GM19455 (cell line): ENCODE data around the gene MTREX.
A peak's percentile ranks its signal among the peaks of the same experiment; 100 is the strongest.
"Not testable (repeated sequence)": the region's sequence is repeated elsewhere in the genome, so short reads cannot be mapped to it uniquely, and the experiment has no call there.

Source experiments
- ATAC-seq: cut with Tn5 transposase; IDR thresholded peaks from one replicate; pipeline ENCODE4 v1.9.1; 2021; ENCODE audit not compliant: unreplicated experiment

Gene MTREX

GRCh38 chr5:55307383-55308253 is at the start of gene MTREX, which contains the start of gene DHX29:
Gene MTREX, plus strand, starts transcription at chr5:55307989. Its CDS starts 25 bp downstream, at chr5:55308014.
Gene DHX29, minus strand, starts transcription at chr5:55307694. Its CDS starts 121 bp downstream, at chr5:55307573.
- ATAC-seq = peak; percentile 94

- no peak for ATAC-seq
Measured at GRCh38 chr5:55258339-55258738, 49.5 kb upstream of the MTREX start.

GRCh38 chr5:55276771-55277170 is 31.0 kb upstream of the MTREX start:
- ATAC-seq = no peak

GRCh38 chr5:55278778-55279177 is 29.0 kb upstream of the MTREX start:
- no peak for ATAC-seq

DNA sequence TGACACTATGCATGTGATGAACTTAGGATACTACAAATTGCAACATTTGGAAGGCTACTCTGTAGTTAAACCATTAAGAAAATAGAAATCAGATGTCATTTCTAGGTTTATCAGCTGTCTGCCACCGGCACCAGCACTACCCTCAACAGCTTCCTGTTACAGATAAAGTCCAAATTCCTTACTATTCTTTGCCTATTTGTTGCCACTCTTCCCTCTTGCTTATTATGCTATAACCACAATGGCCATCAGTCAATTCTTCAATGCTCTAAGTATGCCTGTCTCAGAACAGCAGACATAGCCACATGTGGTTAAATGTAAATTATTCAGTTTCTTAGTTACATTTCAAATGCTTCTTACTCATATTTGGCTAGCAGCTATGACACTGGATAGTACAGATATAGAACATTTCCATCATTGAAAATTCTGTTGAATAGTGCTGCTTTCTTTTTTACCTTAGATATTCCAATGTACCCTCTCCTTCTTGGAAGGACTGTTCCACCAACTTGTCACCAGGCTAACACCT is 21.3 kb upstream of the MTREX start:
- no peak for ATAC-seq

DNA sequence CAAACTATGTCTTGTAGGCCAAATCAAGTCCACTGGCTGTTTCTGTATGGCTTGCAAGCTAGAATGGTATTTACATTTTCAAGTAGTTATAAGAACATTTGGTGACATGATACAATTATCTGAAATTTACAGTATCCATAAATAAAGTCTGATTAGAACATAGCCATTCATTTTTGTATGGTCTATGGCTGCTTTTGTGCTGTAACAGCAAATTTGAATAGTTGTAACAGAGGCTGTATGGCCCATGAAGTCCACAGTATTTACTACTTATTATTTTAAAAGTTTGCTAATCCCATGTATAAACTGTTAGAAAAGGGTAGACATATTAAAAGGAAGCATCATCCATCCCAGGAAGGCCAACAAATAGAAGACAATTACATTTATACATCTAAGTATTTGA is 18.0 kb upstream of the MTREX start:
- ATAC-seq = no peak

- ATAC-seq = no peak
Measured at GRCh38 chr5:55290991-55291390, 16.8 kb upstream of the MTREX start.

DNA sequence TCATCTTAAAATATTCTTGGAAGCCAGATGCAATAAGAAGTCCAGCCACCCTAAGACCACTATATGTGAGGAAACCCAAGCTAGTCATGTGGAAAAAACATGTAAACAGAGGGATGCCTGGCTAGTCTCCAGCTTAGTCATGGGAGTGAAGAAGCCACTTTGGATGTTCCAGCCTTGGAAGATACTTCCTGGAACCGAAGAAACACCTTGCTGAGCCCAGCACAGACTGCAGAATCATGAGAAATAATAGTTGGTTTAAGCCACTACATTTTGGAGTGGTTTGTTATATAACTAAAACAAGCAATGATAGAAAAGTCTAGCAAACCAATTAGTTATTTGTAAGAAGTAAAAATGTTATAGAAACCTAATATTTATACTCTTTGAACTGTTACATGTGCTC is 12.9 kb upstream of the MTREX start:
- ATAC-seq = no peak

GRCh38 chr5:55300890-55301289 is 6.9 kb upstream of the MTREX start:
- no peak for ATAC-seq

DNA sequence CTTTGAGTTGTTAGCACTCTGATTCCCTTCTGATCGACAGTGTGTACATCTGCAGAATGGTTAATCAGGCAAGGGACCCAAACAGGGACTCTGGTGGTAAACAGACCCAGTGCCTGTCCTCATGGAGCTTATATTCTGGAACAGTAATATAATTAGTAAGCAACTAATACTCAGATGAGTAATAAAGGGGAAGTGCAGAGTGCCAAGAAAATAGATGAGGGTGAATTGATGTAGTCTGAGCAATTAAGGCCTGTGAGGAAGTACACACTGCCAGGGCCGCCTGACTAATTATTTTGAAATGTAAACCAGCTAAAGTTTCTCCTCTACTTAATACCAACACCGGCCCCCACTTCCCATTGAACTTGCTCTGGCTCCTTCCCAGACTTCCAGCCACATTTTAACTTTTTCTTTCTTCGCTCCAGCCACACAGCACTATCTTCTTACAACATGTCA is 4.5 kb upstream of the MTREX start:
- no peak for ATAC-seq

DNA sequence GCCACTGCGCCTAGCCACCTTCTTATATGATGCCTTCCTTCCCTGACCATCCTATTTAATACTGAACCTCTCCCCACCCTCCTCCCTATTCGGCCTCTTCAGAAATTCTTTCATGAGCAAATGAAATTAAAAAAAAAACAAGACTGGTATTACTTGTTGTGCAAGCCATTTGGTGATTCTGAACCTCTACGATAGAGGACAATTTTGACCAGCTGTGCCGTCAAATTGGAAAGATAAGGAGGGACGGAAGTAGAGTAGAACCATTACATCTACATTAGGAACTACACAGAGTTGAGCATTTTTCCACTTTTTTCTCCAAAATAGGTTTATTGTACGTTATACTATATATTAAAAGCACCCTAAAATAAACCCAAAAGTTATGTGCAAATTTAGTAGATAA is 3.2 kb upstream of the MTREX start:
- ATAC-seq = no peak

DNA sequence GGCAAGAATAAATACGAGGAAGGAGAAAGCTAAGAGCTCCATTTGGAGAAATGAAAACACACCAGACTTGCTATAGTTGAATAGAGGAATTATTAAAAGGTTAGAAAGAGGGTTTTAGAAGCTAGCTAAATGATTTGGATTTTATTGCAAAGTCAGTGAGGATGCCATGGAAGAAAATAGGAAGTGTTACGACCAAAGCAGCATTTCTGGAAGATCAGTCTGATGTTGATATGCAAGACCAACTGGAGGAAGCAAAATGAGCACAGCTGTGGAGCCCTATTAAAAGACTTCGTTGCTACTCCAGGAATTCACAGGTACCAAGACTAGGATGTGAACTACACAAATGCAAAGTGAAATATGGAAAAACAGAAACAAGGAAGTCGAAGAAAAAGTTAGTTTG is 2.4 kb upstream of the MTREX start:
- ATAC-seq = no peak

GRCh38 chr5:55306641-55307382 is 977 bp upstream of the MTREX start:
- peak; percentile 18 for ATAC-seq

GRCh38 chr5:55308254-55308836 is 556 bp downstream of the MTREX start:
- no peak for ATAC-seq

GRCh38 chr5:55313870-55314617 is 6.3 kb downstream of the MTREX start:
- no peak for ATAC-seq

- no peak for ATAC-seq
Measured at GRCh38 chr5:55316289-55316688, 8.5 kb downstream of the MTREX start.

- ATAC-seq = no peak
Measured at GRCh38 chr5:55316837-55317236, 9.0 kb downstream of the MTREX start.

- not testable (repeated sequence) for ATAC-seq
Measured at GRCh38 chr5:55318237-55318636, 10.4 kb downstream of the MTREX start.

GRCh38 chr5:55319491-55319890 is 11.7 kb downstream of the MTREX start:
- no peak for ATAC-seq

DNA sequence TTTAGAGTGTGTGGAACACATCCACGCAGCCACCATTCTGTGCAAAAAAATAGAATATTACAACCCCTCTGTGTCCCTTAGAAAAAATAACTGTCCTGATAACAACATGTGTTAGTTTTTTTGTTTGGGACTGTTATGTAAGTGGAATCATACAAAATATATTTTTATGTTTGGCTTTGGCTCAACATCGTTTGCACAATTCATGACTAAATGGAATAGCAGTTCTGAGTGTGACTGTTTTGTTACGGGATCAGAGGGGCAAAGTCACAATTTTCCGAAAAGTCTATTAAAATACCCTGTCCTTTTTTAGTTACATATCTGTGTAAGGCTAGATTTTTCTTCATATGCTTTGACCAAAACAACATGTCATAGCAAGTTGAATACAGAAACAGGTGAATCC is 12.8 kb downstream of the MTREX start:
- no peak for ATAC-seq

GRCh38 chr5:55324006-55324405 is 16.2 kb downstream of the MTREX start:
- ATAC-seq = no peak
